GM12878 (cell line): Measurements from ENCODE around the gene FDX1.

ENCODE experiments used
- CEBPB ChIP-seq, 2 experiments: fragments of 150-350 bp in 1 of 2; IDR thresholded peaks; 2 replicates each; pipeline ENCODE4 v1.6.1; 2012 to 2014; ENCODE audit warnings: low read depth in 2 of 2, low read length in 2 of 2, borderline replicate concordance in 1 of 2, inconsistent platforms in 1 of 2
- CHD4 ChIP-seq: fragments of 200-600 bp; sonication (generic); IDR thresholded peaks from 2 replicates; pipeline ENCODE4 v1.6.1; 2016; ENCODE audit warnings: mild to moderate bottlenecking
- EGR1 ChIP-seq, 2 experiments: IDR thresholded peaks; 1 replicate in 1 of 2; 2 replicates in 1 of 2; pipeline ENCODE4 v1.6.1; 2011 to 2012; ENCODE audit warnings: low read depth in 2 of 2, low read length in 2 of 2, borderline replicate concordance in 1 of 2, mild to moderate bottlenecking in 1 of 2, moderate library complexity in 1 of 2
- ESRRA ChIP-seq: IDR thresholded peaks from 2 replicates; pipeline ENCODE4 v1.6.1; 2012; ENCODE audit warnings: mild to moderate bottlenecking, low read length, improper control_type of control experiment
- EZH2 ChIP-seq: IDR thresholded peaks from 2 replicates; pipeline ENCODE4 v1.6.1; 2012; ENCODE audit warnings: low read depth, mild to moderate bottlenecking, control low read depth, inconsistent platforms, low read length, borderline replicate concordance; ENCODE audit not compliant: control insufficient read depth
- IKZF2 ChIP-seq, 2 experiments: fragments of 450-650 bp; IDR thresholded peaks; 2 replicates each; pipeline ENCODE4 v1.6.1; 2017; ENCODE audit warnings: mild to moderate bottlenecking in 2 of 2, moderate library complexity in 2 of 2
- MXI1 ChIP-seq: fragments of 150-350 bp; IDR thresholded peaks from 2 replicates; pipeline ENCODE4 v1.6.1; 2011; ENCODE audit warnings: low read depth, mild to moderate bottlenecking, inconsistent platforms, low read length, improper control_type of control experiment
- PML ChIP-seq: IDR thresholded peaks from 2 replicates; pipeline ENCODE4 v1.6.1; 2012; ENCODE audit warnings: low read length, inconsistent platforms
- RBBP5 ChIP-seq: fragments of 200-600 bp; sonication (generic); conservative IDR thresholded peaks from 2 replicates; pipeline ENCODE4 v1.6.1; 2016
- TARDBP ChIP-seq: IDR thresholded peaks from 2 replicates; pipeline ENCODE4 v1.6.1; 2016; ENCODE audit warnings: borderline replicate concordance
- YY1 ChIP-seq: IDR thresholded peaks from 2 replicates; pipeline ENCODE4 v1.6.1; 2011; ENCODE audit warnings: low read depth, mild to moderate bottlenecking, low read length
- ZNF687 ChIP-seq: fragments of 450-650 bp; IDR thresholded peaks from 2 replicates; pipeline ENCODE4 v1.6.1; 2017; ENCODE audit warnings: mild to moderate bottlenecking, moderate library complexity
- TF ChIP-seq, protein P1 (sequence below): IDR thresholded peaks from 2 replicates; pipeline ENCODE4 v1.6.1; 2012; ENCODE audit warnings: mild to moderate bottlenecking, low read depth, low read length

DNA sequence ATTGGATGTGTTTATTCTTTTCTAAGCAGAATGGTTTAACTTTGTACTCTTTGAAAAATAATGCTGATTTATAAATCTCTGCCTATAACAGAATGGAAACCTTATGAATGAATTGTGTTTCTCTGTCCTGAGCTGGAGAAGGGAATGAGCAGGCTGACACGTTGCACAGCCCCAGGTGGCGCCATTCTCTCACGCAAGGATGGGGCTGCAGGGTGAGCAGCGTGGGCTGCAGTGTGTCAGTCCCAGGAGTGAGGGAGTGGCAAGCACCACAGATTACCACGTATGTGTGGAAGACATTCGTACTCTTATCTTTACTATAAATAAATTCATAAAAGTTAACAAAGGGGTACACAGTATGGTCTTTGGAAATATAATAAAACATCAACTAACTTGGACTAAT lies 33.4 kb downstream of the FDX1 start:
- TF ChIP-seq ZNF687 (no peak), CHD4 (no peak), ESRRA (no peak), YY1 (no peak), MXI1 (no peak), IKZF2 (IDR thresholded peaks at IDR 0.05) (no peak), TARDBP (no peak), RBBP5 (no peak), EGR1 (IDR thresholded peaks at IDR 0.05; ENCODE audit: borderline replicate concordance in 1 of 2, low read depth in 2 of 2, low read length in 2 of 2) (no peak), CEBPB (IDR thresholded peaks at IDR 0.05; ENCODE audit: borderline replicate concordance in 1 of 2, low read depth in 2 of 2, low read length in 2 of 2) (no peak), PML (no peak), EZH2 (no peak)
- TF ChIP-seq, protein P1, sequence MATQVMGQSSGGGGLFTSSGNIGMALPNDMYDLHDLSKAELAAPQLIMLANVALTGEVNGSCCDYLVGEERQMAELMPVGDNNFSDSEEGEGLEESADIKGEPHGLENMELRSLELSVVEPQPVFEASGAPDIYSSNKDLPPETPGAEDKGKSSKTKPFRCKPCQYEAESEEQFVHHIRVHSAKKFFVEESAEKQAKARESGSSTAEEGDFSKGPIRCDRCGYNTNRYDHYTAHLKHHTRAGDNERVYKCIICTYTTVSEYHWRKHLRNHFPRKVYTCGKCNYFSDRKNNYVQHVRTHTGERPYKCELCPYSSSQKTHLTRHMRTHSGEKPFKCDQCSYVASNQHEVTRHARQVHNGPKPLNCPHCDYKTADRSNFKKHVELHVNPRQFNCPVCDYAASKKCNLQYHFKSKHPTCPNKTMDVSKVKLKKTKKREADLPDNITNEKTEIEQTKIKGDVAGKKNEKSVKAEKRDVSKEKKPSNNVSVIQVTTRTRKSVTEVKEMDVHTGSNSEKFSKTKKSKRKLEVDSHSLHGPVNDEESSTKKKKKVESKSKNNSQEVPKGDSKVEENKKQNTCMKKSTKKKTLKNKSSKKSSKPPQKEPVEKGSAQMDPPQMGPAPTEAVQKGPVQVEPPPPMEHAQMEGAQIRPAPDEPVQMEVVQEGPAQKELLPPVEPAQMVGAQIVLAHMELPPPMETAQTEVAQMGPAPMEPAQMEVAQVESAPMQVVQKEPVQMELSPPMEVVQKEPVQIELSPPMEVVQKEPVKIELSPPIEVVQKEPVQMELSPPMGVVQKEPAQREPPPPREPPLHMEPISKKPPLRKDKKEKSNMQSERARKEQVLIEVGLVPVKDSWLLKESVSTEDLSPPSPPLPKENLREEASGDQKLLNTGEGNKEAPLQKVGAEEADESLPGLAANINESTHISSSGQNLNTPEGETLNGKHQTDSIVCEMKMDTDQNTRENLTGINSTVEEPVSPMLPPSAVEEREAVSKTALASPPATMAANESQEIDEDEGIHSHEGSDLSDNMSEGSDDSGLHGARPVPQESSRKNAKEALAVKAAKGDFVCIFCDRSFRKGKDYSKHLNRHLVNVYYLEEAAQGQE: no peak
